IPS-18c (cell line): Measurements from ENCODE around the gene IMPDH2.
A peak's percentile ranks its signal among the peaks of the same experiment; 100 is the strongest.

Source experiments
- H3K4me3 ChIP-seq: 2 replicates; pipeline ENCODE4 v1.7.0; 2013; ENCODE audit warnings: low read depth, mild to moderate bottlenecking, low read length, moderate library complexity; ENCODE audit not compliant: insufficient read depth
- H3K9me3 ChIP-seq: one replicate; pipeline ENCODE4 v1.6.1; 2013; ENCODE audit warnings: mild to moderate bottlenecking, low read length, moderate library complexity; ENCODE audit not compliant: control insufficient read depth, insufficient read depth

The IMPDH2 gene

GRCh38 chr3:48996640-48997039, 32.6 kb downstream of the IMPDH2 start:
- no peak overlapping the region for H3K4me3 ChIP-seq
- no peaks in the 10 kb centered on the region for H3K9me3 ChIP-seq

DNA sequence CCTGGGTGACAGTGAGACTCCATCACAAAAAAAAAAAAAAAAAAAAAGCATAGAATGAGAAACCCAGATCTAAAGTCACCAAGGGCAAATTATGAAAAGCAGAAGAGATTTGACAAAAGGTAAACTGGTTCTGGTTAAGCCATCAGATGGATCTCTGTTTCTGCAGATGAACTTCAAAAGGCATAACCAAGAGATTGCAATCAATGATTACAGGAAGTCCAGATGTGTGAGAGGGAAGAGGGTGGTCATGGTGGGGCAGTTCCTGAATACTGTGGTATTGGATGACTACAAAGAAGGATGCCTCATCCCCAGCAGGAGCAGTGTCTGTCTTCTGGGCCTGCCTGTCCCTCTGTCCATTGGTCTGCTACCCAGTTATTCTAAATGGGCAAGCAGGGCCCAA, 35.4 kb downstream of the IMPDH2 start:
- no peak overlapping the region for H3K4me3 ChIP-seq
- H3K9me3 ChIP-seq, result no peaks in the 10 kb centered on the region

DNA sequence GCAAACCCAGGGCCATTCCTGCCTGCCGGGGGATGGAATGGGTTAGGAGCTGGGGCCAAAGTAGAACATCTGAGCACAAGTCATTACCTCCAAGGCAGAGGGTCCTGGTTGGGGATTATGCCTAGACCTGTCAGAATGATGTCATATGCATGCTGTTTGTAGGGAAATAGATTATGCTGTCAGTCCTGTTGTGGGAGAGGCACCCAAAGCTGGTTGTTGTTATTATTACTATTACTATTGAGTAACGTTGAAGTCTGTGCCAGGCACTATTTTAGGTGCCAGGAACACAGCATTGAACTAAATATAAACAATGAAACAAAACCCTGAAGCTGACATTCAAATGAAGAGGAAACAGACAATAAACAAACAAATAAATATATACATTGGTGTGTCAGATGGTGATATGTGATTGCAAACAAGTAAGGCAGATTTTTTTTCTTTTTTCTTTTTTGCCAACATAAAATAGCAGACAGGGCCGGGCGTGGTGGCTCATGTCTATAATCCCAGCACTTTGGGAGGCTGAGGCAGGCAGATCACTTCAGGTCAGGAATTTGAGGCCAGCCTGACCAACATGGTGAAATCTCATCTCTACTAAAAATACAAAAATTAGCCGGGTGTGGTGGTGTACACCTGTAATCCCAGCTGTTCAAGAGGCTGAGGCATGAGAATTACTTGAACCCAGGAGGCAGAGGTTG, 37.2 kb downstream of the IMPDH2 start:
- peak overlapping the region; percentile 64 for H3K4me3 ChIP-seq
- H3K9me3 ChIP-seq, result no peaks in the 10 kb centered on the region

- Histone ChIP-seq H3K9me3 (no peaks in the 10 kb centered on the region), H3K4me3 (peak overlapping the region; percentile 64)
Measured at GRCh38 chr3:48990636-48991469, 38.3 kb downstream of the IMPDH2 start.

- Histone ChIP-seq H3K9me3 (no peaks in the 10 kb centered on the region), H3K4me3 (peak within 1 kb of the TSS; percentile 64)
Measured at GRCh38 chr3:48989796-48990635, 39.2 kb downstream of the IMPDH2 start, which contains the start of gene P4HTM. Gene P4HTM (plus strand): TSS chr3:48990241. CDS start chr3:48990257, 16 bp downstream.

DNA sequence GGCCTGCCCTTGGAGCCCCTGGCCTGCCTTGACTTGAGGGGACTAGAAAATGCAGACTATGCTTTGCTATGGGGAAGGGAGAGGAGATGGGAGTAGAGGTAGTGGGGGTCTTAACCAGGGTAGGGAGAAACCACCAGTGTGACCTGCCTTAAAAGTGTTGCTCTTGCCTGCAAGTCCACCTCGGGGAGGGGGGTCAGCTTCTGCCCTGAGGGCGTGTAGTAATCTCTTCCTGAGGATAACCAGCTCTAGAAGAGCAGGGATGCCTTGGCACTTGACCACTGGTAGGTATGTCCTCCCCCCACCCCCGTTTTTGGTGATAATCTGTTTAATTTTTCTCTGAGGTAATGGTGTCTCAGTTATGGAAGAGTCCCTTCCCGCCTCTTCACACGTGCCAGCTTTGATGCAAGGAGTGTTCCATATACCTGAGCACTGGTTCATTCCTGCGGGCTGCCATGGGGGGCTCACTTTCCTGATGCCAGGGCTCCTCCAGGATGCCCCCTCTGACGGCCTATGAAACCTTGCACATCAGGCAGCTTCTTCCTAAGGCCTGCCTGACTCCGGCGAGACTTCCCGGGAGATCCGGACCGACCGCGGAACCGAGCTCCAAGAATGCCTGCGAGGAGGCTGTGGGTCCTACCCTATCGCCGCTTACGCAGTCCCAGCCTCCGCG, 39.9 kb downstream of the IMPDH2 start:
- H3K4me3 ChIP-seq, result peak overlapping the region; percentile 64
- no peaks in the 10 kb centered on the region for H3K9me3 ChIP-seq

DNA sequence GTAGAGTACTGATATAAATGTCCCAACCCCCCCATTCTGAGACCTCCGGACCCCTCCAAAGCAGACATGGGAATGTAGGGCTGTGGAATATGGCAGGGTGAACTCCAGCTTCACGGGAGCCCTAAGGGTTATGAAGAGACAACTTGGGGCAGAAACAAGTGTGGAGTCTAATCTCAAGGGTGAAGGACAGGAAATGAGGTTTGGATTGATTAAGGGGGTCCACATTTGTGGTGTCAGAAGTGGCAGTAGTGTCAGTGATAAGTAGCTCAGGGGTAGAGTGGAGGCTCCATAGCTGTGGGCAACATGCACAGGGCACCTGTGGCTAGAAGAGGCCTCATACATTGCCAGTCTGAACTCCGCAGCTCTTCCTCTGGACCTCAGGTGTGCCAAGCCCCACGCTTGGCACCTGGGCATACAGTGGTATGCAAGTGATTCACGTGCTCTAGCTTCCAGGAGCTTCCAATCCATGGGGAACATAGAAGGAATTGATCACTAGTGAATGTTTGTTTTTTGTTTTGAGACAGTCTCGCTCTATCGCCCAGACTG, 43.3 kb downstream of the IMPDH2 start:
- no peak overlapping the region for H3K4me3 ChIP-seq
- H3K9me3 ChIP-seq, result no peaks in the 10 kb centered on the region

GRCh38 chr3:48984663-48985062, 44.5 kb downstream of the IMPDH2 start:
- Histone ChIP-seq H3K4me3 (no peak overlapping the region), H3K9me3 (no peaks in the 10 kb centered on the region)

- H3K4me3 ChIP-seq, result no peak overlapping the region
- no peaks in the 10 kb centered on the region for H3K9me3 ChIP-seq
Measured at GRCh38 chr3:48983096-48983495, 46.1 kb downstream of the IMPDH2 start.

DNA sequence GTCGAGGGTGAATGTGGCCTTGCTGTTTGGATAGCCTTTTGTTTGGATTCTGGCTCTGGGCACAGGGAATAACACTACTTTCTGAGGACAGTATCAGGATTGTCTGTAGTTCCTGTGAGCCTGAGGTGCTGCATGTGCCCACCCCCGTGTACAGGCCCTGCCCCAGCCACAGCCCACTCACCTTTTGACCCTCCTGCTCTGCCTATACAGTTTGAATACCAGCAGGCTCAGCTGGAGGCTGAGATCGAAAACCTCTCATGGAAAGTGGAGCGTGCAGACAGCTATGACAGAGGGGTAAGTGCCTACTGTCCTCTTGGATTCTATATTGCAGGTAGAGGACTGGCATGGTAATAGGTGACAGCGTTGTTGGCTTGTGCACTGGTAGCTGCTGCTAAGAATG, 46.5 kb downstream of the IMPDH2 start:
- Histone ChIP-seq H3K9me3 (no peaks in the 10 kb centered on the region), H3K4me3 (no peak overlapping the region)

GRCh38 chr3:48982016-48982415, 47.2 kb downstream of the IMPDH2 start:
- Histone ChIP-seq H3K4me3 (no peak overlapping the region), H3K9me3 (no peaks in the 10 kb centered on the region)

- no peak overlapping the region for H3K4me3 ChIP-seq
- H3K9me3 ChIP-seq, result no peaks in the 10 kb centered on the region
Measured at GRCh38 chr3:48980295-48980694, 48.9 kb downstream of the IMPDH2 start.

GRCh38 chr3:48979451-48979850, 49.7 kb downstream of the IMPDH2 start:
- no peak overlapping the region for H3K4me3 ChIP-seq
- H3K9me3 ChIP-seq, result no peaks in the 10 kb centered on the region
